Gastroesophageal sphincter (tissue), 4 donors: Measurements from ENCODE around the gene FBXW7. TPM values are rescaled to one million over a fixed set of nuclear protein-coding genes. Genes with fewer than 3 reads are reported as not detected.

ENCODE experiments used
- ATAC-seq: fragments of 150-250 bp; one replicate; pipeline ENCODE4 v1.9.1; 2016; ENCODE audit warnings: mild to moderate bottlenecking, moderate library complexity
- H3K27ac ChIP-seq, 4 donors: fragments of 200-600 bp; sonication (generic) in 3 of 4; 1 replicate in 3 of 4; 2 replicates in 1 of 4; pipeline ENCODE4 v1.5.1; 2016 to 2019
- H3K27me3 ChIP-seq: fragments of 200-600 bp; sonication (generic); one replicate; pipeline ENCODE4 v1.5.1; 2019
- H3K36me3 ChIP-seq, 2 donors: fragments of 200-600 bp; sonication (generic); one replicate each; pipeline ENCODE4 v1.5.1; 2019; ENCODE audit warnings: control low read depth in 1 of 2
- H3K4me1 ChIP-seq, 3 donors: fragments of 200-600 bp; sonication (generic); 1 replicate in 2 of 3; 2 replicates in 1 of 3; pipeline ENCODE4 v1.5.1; 2016 to 2019; ENCODE audit warnings: control low read depth in 2 of 3
- H3K4me3 ChIP-seq, 2 donors: fragments of 200-600 bp; sonication (generic); one replicate each; pipeline ENCODE4 v1.5.1; 2019; ENCODE audit warnings: mild to moderate bottlenecking in 1 of 2, moderate library complexity in 1 of 2
- H3K9me3 ChIP-seq, 3 donors: fragments of 200-600 bp; sonication (generic); one replicate each; pipeline ENCODE4 v1.5.1; 2017 to 2019; ENCODE audit warnings: control low read depth in 2 of 3
- EP300 ChIP-seq: sonication (generic); formaldehyde crosslinking; IDR thresholded peaks from one replicate; pipeline ENCODE4 v1.6.1; 2017; ENCODE audit warnings: antibody characterized with exemption, mild to moderate bottlenecking
- POLR2A ChIP-seq, 2 donors: fragments of 450-650 bp; IDR thresholded peaks; one replicate each; pipeline ENCODE4 v1.6.1; 2017; ENCODE audit warnings: antibody characterized with exemption in 2 of 2, mild to moderate bottlenecking in 2 of 2, moderate library complexity in 1 of 2
- POLR2AphosphoS5 ChIP-seq: sonication (generic); formaldehyde crosslinking; IDR thresholded peaks from one replicate; pipeline ENCODE4 v1.6.1; 2017; ENCODE audit warnings: antibody characterized with exemption
- WGBS, 2 donors: methylation state at CpG; one replicate each; pipeline ENCODE4 v1.1.5; 2018; ENCODE audit warnings: low coverage in 1 of 2; 5-methylcytosine and 5-hydroxymethylcytosine counted together
- total RNA-seq, 4 donors: library from RNA; depleted of rRNA; stranded (reverse); fragments of >200 nt; gene quantifications; one replicate each; pipeline ENCODE4 v1.1.0, GENCODE V29; 2016
- TF ChIP-seq, protein P1 (sequence below), 4 experiments: fragments of 200-600 bp in 2 of 4; fragments of 450-650 bp in 2 of 4; sonication (generic) in 1 of 4; IDR thresholded peaks; one replicate each; pipeline ENCODE4 v1.5.1; 2017 to 2019; ENCODE audit warnings: antibody characterized with exemption in 4 of 4, mild to moderate bottlenecking in 2 of 4, moderate library complexity in 2 of 4

FBXW7 gene
- total RNA-seq, 4 donors from 2014 or later, result 55.1 to 120 (median 85.5) TPM

DNA sequence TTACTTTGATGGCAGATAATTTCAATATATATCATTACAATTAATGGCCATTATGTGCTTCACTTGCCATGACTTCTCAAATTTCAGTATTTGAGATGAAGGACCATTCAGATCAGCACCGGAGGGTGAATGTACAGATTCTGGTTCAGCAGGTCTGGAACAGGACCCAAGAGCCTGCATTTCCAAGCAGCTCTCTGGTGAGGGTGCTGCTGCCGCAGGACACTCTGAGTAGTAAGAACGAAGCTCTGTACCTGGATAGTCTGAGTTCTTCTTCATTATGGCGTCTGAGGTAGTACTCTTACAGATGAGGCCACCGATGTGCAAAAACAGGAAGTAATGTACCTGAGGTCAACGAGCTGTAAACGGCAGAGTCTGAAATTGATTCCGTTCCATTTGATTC, 228.2 kb downstream of the FBXW7 start:
- H3K9me3 ChIP-seq, result no peaks in the 10 kb centered on the region

DNA sequence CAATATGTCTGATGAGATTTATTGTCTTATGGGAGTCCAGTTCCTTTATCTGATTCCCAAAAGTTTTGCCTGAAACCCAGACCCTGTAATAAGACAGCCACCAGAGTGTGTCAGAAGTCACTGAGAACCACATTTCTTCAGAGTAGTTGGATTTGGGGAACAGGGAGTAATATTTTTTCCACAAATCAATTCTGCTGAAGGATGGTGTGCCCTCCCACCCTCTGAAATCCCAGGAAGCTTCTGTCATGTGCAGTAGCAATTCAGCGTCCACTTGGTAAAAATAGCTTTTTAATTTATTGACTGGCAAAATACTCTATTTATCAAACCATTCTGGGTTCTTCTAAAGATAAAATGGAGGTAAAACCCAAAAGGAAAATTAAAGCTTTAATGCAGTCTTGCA, 229.4 kb downstream of the FBXW7 start:
- TF ChIP-seq, protein P1, sequence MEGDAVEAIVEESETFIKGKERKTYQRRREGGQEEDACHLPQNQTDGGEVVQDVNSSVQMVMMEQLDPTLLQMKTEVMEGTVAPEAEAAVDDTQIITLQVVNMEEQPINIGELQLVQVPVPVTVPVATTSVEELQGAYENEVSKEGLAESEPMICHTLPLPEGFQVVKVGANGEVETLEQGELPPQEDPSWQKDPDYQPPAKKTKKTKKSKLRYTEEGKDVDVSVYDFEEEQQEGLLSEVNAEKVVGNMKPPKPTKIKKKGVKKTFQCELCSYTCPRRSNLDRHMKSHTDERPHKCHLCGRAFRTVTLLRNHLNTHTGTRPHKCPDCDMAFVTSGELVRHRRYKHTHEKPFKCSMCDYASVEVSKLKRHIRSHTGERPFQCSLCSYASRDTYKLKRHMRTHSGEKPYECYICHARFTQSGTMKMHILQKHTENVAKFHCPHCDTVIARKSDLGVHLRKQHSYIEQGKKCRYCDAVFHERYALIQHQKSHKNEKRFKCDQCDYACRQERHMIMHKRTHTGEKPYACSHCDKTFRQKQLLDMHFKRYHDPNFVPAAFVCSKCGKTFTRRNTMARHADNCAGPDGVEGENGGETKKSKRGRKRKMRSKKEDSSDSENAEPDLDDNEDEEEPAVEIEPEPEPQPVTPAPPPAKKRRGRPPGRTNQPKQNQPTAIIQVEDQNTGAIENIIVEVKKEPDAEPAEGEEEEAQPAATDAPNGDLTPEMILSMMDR (IDR thresholded peaks at IDR 0.05), result no peak
- TF ChIP-seq POLR2AphosphoS5, result no peak
- TF ChIP-seq POLR2A (IDR thresholded peaks at IDR 0.05), result no peak
- no peak for TF ChIP-seq EP300
- no peak for ATAC-seq
- Histone ChIP-seq H3K36me3 (no peaks in the 10 kb centered on the region), H3K9me3 (no peaks in the 10 kb centered on the region), H3K27me3 (no peaks in the 10 kb centered on the region), H3K27ac (no peak overlapping the region), H3K4me3 (no peak overlapping the region), H3K4me1 (no peaks in the 10 kb centered on the region)
- 79 to 91% methylated on average over 1 of the region's 1 CpG for WGBS, 2 donors

More for the DNA sequence above, 228.2 kb downstream of the FBXW7 start:
- H3K27me3 ChIP-seq, result no peaks in the 10 kb centered on the region
- H3K36me3 ChIP-seq, result no peaks in the 10 kb centered on the region
- 82 to 86% methylated on average over 5 to 6 of the region's 8 CpGs for WGBS, 2 donors
- ATAC-seq, result no peak
- TF ChIP-seq EP300 (no peak), POLR2AphosphoS5 (no peak)
- no peaks in the 10 kb centered on the region for H3K4me1 ChIP-seq
- H3K27ac ChIP-seq, result no peak overlapping the region
- no peak overlapping the region for H3K4me3 ChIP-seq

DNA sequence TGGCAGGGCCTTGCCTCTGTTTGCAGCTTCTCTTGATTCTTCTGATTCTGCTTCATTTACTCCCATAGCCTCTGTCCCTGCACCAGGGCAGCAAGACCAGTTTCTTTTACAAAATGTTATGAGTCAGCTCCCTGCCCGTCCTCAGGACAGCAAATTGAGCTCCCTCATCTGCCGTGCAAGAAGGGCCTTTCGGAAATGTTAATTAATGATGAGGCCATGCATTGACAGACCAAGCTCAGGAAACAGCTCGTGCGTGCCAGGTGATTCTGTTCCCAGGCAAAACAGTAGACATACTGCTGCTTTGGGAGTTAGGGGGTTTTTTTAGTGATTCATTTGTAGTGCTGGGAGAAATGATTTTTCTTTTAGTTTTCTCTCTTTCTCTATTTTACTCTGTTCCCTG, 231.7 kb downstream of the FBXW7 start:
- Histone ChIP-seq H3K4me1 (no peaks in the 10 kb centered on the region), H3K9me3 (no peaks in the 10 kb centered on the region), H3K27ac (no peak overlapping the region), H3K4me3 (no peak overlapping the region), H3K36me3 (no peaks in the 10 kb centered on the region), H3K27me3 (no peaks in the 10 kb centered on the region)
- TF ChIP-seq, protein P1 (IDR thresholded peaks at IDR 0.05), result no peak
- TF ChIP-seq POLR2A (IDR thresholded peaks at IDR 0.05), result no peak
- no peak for TF ChIP-seq EP300
- no peak for TF ChIP-seq POLR2AphosphoS5
- no peak for ATAC-seq
- 75 to 87% methylated on average over 3 to 4 of the region's 5 CpGs for WGBS, 2 donors

DNA sequence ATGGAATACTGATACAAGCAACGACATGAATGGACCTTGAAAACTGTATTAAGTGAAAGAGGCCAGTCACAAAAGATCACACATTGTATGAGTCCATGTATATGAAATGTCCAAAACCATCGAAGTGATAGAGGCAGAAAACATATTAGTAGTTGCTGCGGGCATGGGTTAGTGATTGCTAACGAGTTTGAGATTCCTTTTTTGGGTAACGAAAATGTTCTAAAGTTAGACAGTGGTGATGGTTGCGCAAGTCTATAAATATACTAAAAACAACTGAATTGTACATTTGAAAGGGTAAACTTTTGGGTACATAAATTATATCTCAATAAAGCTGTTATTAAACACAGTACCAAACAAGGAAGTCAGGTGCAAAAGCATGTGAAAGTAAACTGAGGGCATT, 234.5 kb downstream of the FBXW7 start:
- TF ChIP-seq POLR2A (IDR thresholded peaks at IDR 0.05), result no peak
- no peaks in the 10 kb centered on the region for H3K27me3 ChIP-seq
- H3K36me3 ChIP-seq, result no peaks in the 10 kb centered on the region
- H3K27ac ChIP-seq, result no peak overlapping the region
- 84 to 87% methylated on average over 5 to 6 of the region's 6 CpGs for WGBS, 2 donors
- H3K9me3 ChIP-seq, result no peaks in the 10 kb centered on the region
- H3K4me3 ChIP-seq, result no peak overlapping the region
- no peaks in the 10 kb centered on the region for H3K4me1 ChIP-seq
- no peak for ATAC-seq

DNA sequence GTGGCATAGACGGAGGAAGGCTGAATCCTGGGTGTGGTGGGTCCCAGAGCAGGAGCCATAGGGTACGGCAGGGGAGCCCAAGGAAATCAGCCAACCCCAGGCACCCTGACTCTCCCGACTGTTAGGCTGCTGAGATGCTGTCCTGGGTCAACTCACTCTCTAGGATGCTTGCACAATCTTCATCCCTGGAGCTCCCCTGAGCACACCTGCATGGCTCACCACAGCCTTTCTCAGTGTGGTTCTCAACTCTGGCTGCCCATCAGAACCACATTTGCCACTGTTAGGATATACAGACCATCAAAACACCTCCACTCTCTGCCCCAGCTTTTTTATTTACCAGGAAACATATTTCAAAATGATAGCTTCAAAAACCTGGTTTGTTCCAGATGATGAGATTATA, 236.3 kb downstream of the FBXW7 start:
- ATAC-seq, result no peak
- Histone ChIP-seq H3K27me3 (no peaks in the 10 kb centered on the region), H3K4me3 (no peak overlapping the region), H3K4me1 (no peaks in the 10 kb centered on the region), H3K36me3 (no peaks in the 10 kb centered on the region), H3K9me3 (no peaks in the 10 kb centered on the region), H3K27ac (no peak overlapping the region)
- TF ChIP-seq POLR2AphosphoS5 (no peak), EP300 (no peak), POLR2A (IDR thresholded peaks at IDR 0.05) (no peak)
- TF ChIP-seq, protein P1 (IDR thresholded peaks at IDR 0.05), result no peak
- 77 to 84% methylated on average over 3 of the region's 3 CpGs for WGBS, 2 donors

DNA sequence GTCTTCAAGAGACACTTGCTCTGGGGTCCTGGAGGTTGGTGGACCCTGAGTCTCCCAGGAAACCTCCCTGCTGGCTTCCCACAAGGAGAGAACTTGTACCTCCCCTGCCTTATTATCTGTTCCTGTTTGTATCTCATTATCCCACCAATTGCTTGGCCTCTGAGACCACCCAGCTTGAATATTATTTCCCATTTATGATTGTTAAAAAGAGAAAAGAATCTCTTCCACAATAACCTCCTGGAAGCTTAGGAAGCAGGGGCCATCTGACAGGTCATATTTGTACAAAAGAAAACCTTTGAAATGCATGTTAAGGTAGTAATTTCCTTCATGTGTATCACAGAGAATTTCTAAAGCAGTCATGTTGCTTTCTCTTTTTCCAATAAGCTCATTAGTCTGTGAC, 239.5 kb downstream of the FBXW7 start:
- H3K27me3 ChIP-seq, result no peaks in the 10 kb centered on the region
- H3K4me3 ChIP-seq, result no peak overlapping the region
- H3K9me3 ChIP-seq, result no peaks in the 10 kb centered on the region
- no peak overlapping the region for H3K27ac ChIP-seq
- TF ChIP-seq POLR2AphosphoS5 (no peak), POLR2A (IDR thresholded peaks at IDR 0.05) (no peak), EP300 (no peak)
- TF ChIP-seq, protein P1 (IDR thresholded peaks at IDR 0.05), result no peak
- H3K4me1 ChIP-seq, result no peaks in the 10 kb centered on the region
- no peaks in the 10 kb centered on the region for H3K36me3 ChIP-seq
- ATAC-seq, result no peak
